SK-N-SH (cell line): ENCODE results near the gene EEF1E1. TPM values are rescaled to one million over a fixed set of nuclear protein-coding genes. Genes with fewer than 3 reads are reported as not detected.

Experiments
- CTCF ChIA-PET: fragments of 300-600, 350-600 bp; formaldehyde crosslinking; extraction: SDS; loops from one replicate; lab custom pipeline; 2021; lab: Yijun Ruan, JAX
- POLR2A ChIA-PET: fragments of 350-600 bp; sonication (Branson Sonifier 250); formaldehyde crosslinking; extraction: SDS; loops from one replicate; lab custom pipeline; 2020; ENCODE audit warnings: antibody characterized with exemption, inconsistent platforms; lab: Yijun Ruan, JAX
- DNase-seq: peaks from one replicate; pipeline ENCODE4 v3.0.0; 2012
- H2AFZ ChIP-seq: fragments of 200-600 bp; sonication (generic); 2 replicates; pipeline ENCODE4 v1.8.1; 2016; ENCODE audit warnings: antibody characterized with exemption, mild to moderate bottlenecking, low read depth
- H3F3A ChIP-seq: fragments of 200-600 bp; sonication (generic); replicated peaks from 2 replicates; pipeline ENCODE3; 2016; ENCODE audit warnings: antibody characterized with exemption, mild to moderate bottlenecking; ENCODE audit not compliant: insufficient read depth
- H3K27ac ChIP-seq, 2 experiments: fragments of 200-500 bp in 1 of 2; fragments of 200-600 bp in 1 of 2; sonication (Bioruptor generic) in 1 of 2; sonication (generic), shearing (Covaris generic) in 1 of 2; 2 replicates each; pipeline versions ENCODE4 v1.5.1 to v1.6.1; 2014 to 2016; ENCODE audit warnings: low read depth in 2 of 2, inconsistent platforms in 1 of 2, low read length in 1 of 2, mild to moderate bottlenecking in 1 of 2, mixed read lengths in 1 of 2
- H3K27me3 ChIP-seq: fragments of 200-600 bp; sonication (generic), shearing (Covaris generic); 2 replicates; pipeline ENCODE4 v1.6.1; 2016; ENCODE audit warnings: mixed run types; ENCODE audit not compliant: insufficient read depth
- H3K36me3 ChIP-seq, 2 experiments: fragments of 200-500 bp in 1 of 2; fragments of 200-600 bp in 1 of 2; sonication (Bioruptor generic) in 1 of 2; sonication (generic) in 1 of 2; replicated peaks in 1 of 2; 2 replicates each; pipeline versions ENCODE3 to v1.5.1; 2014 to 2016; ENCODE audit warnings: low read length in 1 of 2, mild to moderate bottlenecking in 1 of 2; ENCODE audit not compliant: insufficient read depth in 2 of 2, control insufficient read depth in 1 of 2
- H3K4me1 ChIP-seq, 2 experiments: fragments of 200-500 bp in 1 of 2; fragments of 200-600 bp in 1 of 2; sonication (Bioruptor generic) in 1 of 2; sonication (generic), shearing (Covaris generic) in 1 of 2; 2 replicates each; pipeline versions ENCODE4 v1.5.1 to v1.6.1; 2014 to 2016; ENCODE audit warnings: low read depth in 1 of 2, low read length in 1 of 2, mixed run types in 1 of 2; ENCODE audit not compliant: insufficient read depth in 2 of 2, control insufficient read depth in 1 of 2
- H3K4me2 ChIP-seq: fragments of 200-600 bp; sonication (generic), shearing (Covaris generic); 2 replicates; pipeline ENCODE4 v1.6.1; 2017; ENCODE audit warnings: mixed run types
- H3K4me3 ChIP-seq, 2 experiments: fragments of 200-500 bp in 1 of 2; fragments of 200-600 bp in 1 of 2; sonication (Bioruptor generic) in 1 of 2; sonication (generic), shearing (Covaris generic) in 1 of 2; 2 replicates each; pipeline versions ENCODE4 v1.5.1 to v1.8.1; 2014 to 2016; ENCODE audit warnings: low read depth in 2 of 2, inconsistent platforms in 1 of 2, low read length in 1 of 2, mild to moderate bottlenecking in 1 of 2, mixed read lengths in 1 of 2, moderate library complexity in 1 of 2
- H3K79me2 ChIP-seq: fragments of 200-600 bp; sonication (generic); 2 replicates; pipeline ENCODE4 v1.8.1; 2017; ENCODE audit warnings: mild to moderate bottlenecking; ENCODE audit not compliant: insufficient read depth
- H3K9ac ChIP-seq: fragments of 200-600 bp; sonication (generic); 2 replicates; pipeline ENCODE4 v1.6.1; 2017; ENCODE audit warnings: mixed run types
- H3K9me2 ChIP-seq: fragments of 200-600 bp; sonication (generic); 2 replicates; pipeline ENCODE4 v1.6.1; 2017; ENCODE audit warnings: mixed run types
- H3K9me3 ChIP-seq: fragments of 200-600 bp; sonication (generic); 2 replicates; pipeline ENCODE4 v1.6.1; 2017; ENCODE audit warnings: mixed run types, mild to moderate bottlenecking, moderate library complexity
- H4K20me1 ChIP-seq: fragments of 200-600 bp; sonication (generic); 2 replicates; pipeline ENCODE4 v1.6.1; 2017; ENCODE audit warnings: mild to moderate bottlenecking, mixed run types; ENCODE audit not compliant: insufficient read depth
- CHD2 ChIP-seq: fragments of 150-350 bp; IDR thresholded peaks from 2 replicates; pipeline ENCODE4 v1.6.1; 2018; ENCODE audit warnings: low read length; ENCODE audit not compliant: partially characterized antibody
- CTCF ChIP-seq: fragments of 200-600 bp; sonication (generic); IDR thresholded peaks from 2 replicates; pipeline ENCODE4 v1.6.1; 2017; ENCODE audit warnings: antibody characterized with exemption, mild to moderate bottlenecking, moderate library complexity
- EP300 ChIP-seq, 2 experiments: IDR thresholded peaks; 2 replicates each; pipeline versions ENCODE4 v1.4.0 to v1.6.1; 2012; ENCODE audit warnings: borderline replicate concordance in 1 of 2, low read depth in 1 of 2, low read length in 1 of 2
- FOXJ3 ChIP-seq: sonication (generic); formaldehyde crosslinking; IDR thresholded peaks from 2 replicates; pipeline ENCODE4 v1.5.1; 2020; ENCODE audit warnings: mild to moderate bottlenecking, missing genetic modification reagents
- FOXM1 ChIP-seq: IDR thresholded peaks from 2 replicates; pipeline ENCODE4 v1.4.0; 2012; ENCODE audit warnings: low read depth, mild to moderate bottlenecking
- GABPA ChIP-seq: IDR thresholded peaks from 2 replicates; pipeline ENCODE4 v1.4.0; 2012; ENCODE audit warnings: low read depth, mild to moderate bottlenecking
- GATA2 ChIP-seq: sonication (generic); formaldehyde crosslinking; IDR thresholded peaks from 2 replicates; pipeline ENCODE4 v1.5.0; 2020; ENCODE audit warnings: mild to moderate bottlenecking, missing genetic modification reagents
- IRF3 ChIP-seq: fragments of 150-350 bp; IDR thresholded peaks from 2 replicates; pipeline ENCODE4 v1.6.1; 2016; ENCODE audit warnings: mild to moderate bottlenecking, low read depth, low read length
- MAX ChIP-seq: IDR thresholded peaks from 2 replicates; pipeline ENCODE4 v1.4.0; 2012; ENCODE audit warnings: low read depth
- MEF2A ChIP-seq: IDR thresholded peaks from 2 replicates; pipeline ENCODE4 v1.4.0; 2012; ENCODE audit warnings: low read depth, borderline replicate concordance
- NFIC ChIP-seq: IDR thresholded peaks from 2 replicates; pipeline ENCODE4 v1.4.0; 2012; ENCODE audit warnings: borderline replicate concordance
- POLR2AphosphoS5 ChIP-seq: IDR thresholded peaks from 2 replicates; pipeline ENCODE4 v1.6.1; 2012; ENCODE audit warnings: low read depth, low read length
- RAD21 ChIP-seq: IDR thresholded peaks from 2 replicates; pipeline ENCODE4 v1.6.1; 2012; ENCODE audit warnings: mild to moderate bottlenecking, low read length
- RCOR1 ChIP-seq: fragments of 150-350 bp; IDR thresholded peaks from 2 replicates; pipeline ENCODE4 v1.6.1; 2017; ENCODE audit warnings: antibody characterized with exemption, low read length
- RXRA ChIP-seq: IDR thresholded peaks from 2 replicates; pipeline ENCODE4 v1.4.0; 2012; ENCODE audit warnings: low read depth, mild to moderate bottlenecking, borderline replicate concordance
- SIN3A ChIP-seq: IDR thresholded peaks from 2 replicates; pipeline ENCODE4 v1.6.1; 2012; ENCODE audit warnings: low read depth, mild to moderate bottlenecking, low read length, moderate library complexity, borderline replicate concordance
- SMC3 ChIP-seq: IDR thresholded peaks from 2 replicates; pipeline ENCODE4 v1.6.1; 2012; ENCODE audit warnings: low read depth, low read length, improper control_type of control experiment
- TCF12 ChIP-seq: IDR thresholded peaks from 2 replicates; pipeline ENCODE4 v1.4.0; 2012
- USF2 ChIP-seq: fragments of 150-350 bp; IDR thresholded peaks from 2 replicates; pipeline ENCODE4 v1.6.1; 2017; ENCODE audit warnings: antibody characterized with exemption, low read length, low read depth, borderline replicate concordance
- ZBTB33 ChIP-seq: IDR thresholded peaks from 2 replicates; pipeline ENCODE4 v1.4.0; 2012; ENCODE audit warnings: low read depth, borderline replicate concordance
- WGBS: methylation state at CpG from one replicate; pipeline ENCODE4 v1.1.6; 2017; ENCODE audit warnings: low lambda C conversion rate; 5-methylcytosine and 5-hydroxymethylcytosine counted together
- polyA plus RNA-seq, 3 experiments: library from polyadenylated mRNA; depleted of rRNA; stranded (reverse); fragments of >200 nt; gene quantifications; 2 replicates each; pipeline ENCODE4 v1.2.3, GENCODE V29; 2012

The EEF1E1 gene
- polyA plus RNA-seq, 1 of the 3 experiments (the other 2 are of a cell fraction), result 60.8 TPM

- H3K4me2 ChIP-seq, result no peak overlapping the region
- no peaks in the 10 kb centered on the region for H4K20me1 ChIP-seq
- no peaks in the 10 kb centered on the region for H3K27me3 ChIP-seq
- no peaks in the 10 kb centered on the region for H3K9me3 ChIP-seq
- H3K9me2 ChIP-seq, result no peaks in the 10 kb centered on the region
- ChIA-PET CTCF (no interaction called here), POLR2A (no interaction called here)
- no peak for DNase-seq
- H3K79me2 ChIP-seq, result no peaks in the 10 kb centered on the region
- WGBS, result 47% methylated on average over 3 of the region's 3 CpGs
- H3K4me3 ChIP-seq, result no peak overlapping the region
- H3F3A ChIP-seq, result no peaks in the 10 kb centered on the region
- no peak for TF ChIP-seq ZBTB33
- no peak for TF ChIP-seq SMC3
- TF ChIP-seq MEF2A, result no peak
- TF ChIP-seq NFIC, result no peak
- no peak for TF ChIP-seq GATA2 (CRISPR knock-in tag)
- no peak for TF ChIP-seq USF2
- no peak for TF ChIP-seq RXRA
- TF ChIP-seq RCOR1, result no peak
- TF ChIP-seq TCF12, result no peak
- TF ChIP-seq IRF3, result no peak
- TF ChIP-seq CTCF, result no peak
- TF ChIP-seq POLR2AphosphoS5, result no peak
- TF ChIP-seq MAX, result no peak
- no peak for TF ChIP-seq SIN3A
- TF ChIP-seq GABPA, result no peak
- no peak for TF ChIP-seq FOXJ3 (CRISPR knock-in tag)
- no peak for TF ChIP-seq FOXM1
- TF ChIP-seq EP300 (IDR thresholded peaks at IDR 0.05; ENCODE audit: borderline replicate concordance in 1 of 2, low read depth in 1 of 2, low read length in 1 of 2), result no peak
- TF ChIP-seq RAD21, result no peak
- no peak for TF ChIP-seq CHD2
- H2AFZ ChIP-seq, result no peak overlapping the region
- H3K36me3 ChIP-seq, result no peaks in the 10 kb centered on the region
- no peak overlapping the region for H3K9ac ChIP-seq
- H3K27ac ChIP-seq, result no peak overlapping the region
- peaks cover 0 to 4% of the 10 kb centered on the region in 2 experiments; a peak in 2 of 4 replicates for H3K4me1 ChIP-seq
These were observed 32.6 kb downstream of the EEF1E1 start for GRCh38 chr6:8069631-8070284.
